ENCODE results near the gene TGDS. TPM values are rescaled to one million over a fixed set of nuclear protein-coding genes. Genes with fewer than 3 reads are reported as not detected.
"Not testable (repeated sequence)": the region's sequence is repeated elsewhere in the genome, so short reads cannot be mapped to it uniquely, and the experiment has no call there.

Gene TGDS
- total RNA-seq, 1 donor: 23.7 TPM

DNA sequence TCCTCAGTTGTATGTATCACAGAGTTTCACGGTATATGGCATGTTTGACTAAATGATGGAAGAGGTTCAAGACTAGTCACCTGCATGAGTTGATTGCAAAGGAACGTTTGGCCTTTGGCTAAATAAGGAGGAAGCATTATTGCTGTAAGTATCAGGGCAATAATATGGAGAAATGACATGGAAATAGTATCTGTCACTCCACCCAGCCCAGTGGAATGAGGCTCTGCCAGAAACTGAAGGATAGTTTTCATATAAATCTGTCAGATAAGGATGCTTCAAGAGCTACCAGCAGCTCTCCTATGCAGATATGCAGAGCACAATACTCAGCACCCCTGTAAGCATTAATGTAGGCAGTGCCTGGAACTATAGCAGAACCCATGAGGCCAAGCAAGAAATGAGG lies 60.7 kb downstream of the TGDS start:
- no peak overlapping the region for H3K4me3 ChIP-seq (ENCODE audit: low read depth, low read length)
- DNase-seq (ENCODE audit: low read depth): no peak
- TF ChIP-seq, protein P1, sequence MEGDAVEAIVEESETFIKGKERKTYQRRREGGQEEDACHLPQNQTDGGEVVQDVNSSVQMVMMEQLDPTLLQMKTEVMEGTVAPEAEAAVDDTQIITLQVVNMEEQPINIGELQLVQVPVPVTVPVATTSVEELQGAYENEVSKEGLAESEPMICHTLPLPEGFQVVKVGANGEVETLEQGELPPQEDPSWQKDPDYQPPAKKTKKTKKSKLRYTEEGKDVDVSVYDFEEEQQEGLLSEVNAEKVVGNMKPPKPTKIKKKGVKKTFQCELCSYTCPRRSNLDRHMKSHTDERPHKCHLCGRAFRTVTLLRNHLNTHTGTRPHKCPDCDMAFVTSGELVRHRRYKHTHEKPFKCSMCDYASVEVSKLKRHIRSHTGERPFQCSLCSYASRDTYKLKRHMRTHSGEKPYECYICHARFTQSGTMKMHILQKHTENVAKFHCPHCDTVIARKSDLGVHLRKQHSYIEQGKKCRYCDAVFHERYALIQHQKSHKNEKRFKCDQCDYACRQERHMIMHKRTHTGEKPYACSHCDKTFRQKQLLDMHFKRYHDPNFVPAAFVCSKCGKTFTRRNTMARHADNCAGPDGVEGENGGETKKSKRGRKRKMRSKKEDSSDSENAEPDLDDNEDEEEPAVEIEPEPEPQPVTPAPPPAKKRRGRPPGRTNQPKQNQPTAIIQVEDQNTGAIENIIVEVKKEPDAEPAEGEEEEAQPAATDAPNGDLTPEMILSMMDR (IDR thresholded peaks at IDR 0.05; ENCODE audit: insufficient read depth, low read depth, low read length): no peak

DNA sequence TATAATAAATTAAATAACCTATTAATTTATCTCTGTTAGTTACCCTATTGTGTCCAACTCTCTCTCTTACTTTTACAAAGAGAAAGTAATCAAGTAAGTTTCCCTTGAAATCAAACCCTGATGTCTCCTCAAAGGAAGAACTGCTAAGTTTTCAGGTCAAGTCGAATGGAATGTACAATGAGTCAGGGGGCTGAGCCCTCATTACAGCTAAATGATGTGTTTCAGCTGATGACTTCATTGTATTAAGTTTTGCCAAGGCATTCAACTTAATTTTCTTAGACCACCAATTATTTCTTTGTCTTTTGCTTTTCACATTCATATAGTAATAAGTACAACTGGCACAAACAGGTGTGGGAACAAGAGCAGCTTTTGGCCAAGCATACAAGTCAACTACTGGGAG lies 61.8 kb downstream of the TGDS start:
- no peak for DNase-seq (ENCODE audit: low read depth)
- H3K4me3 ChIP-seq (ENCODE audit: low read depth, low read length): no peak overlapping the region
- TF ChIP-seq, protein P1 (IDR thresholded peaks at IDR 0.05; ENCODE audit: insufficient read depth, low read depth, low read length): no peak

DNA sequence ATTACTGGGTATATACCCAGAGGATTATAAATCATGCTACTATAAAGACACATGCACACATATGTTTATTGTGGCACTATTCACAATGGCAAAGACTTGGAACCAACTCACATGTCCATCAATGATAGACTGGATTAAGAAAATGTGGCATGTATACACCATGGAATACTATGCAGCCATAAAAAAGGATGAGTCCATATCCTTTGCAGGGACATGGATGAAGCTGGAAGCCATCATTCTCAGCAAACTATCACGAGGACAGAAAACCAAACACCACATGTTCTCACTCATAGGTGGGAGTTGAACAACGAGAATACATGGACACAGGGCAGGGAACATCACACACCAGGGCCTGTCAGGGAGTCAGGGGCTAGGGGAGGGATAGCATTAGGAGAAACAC lies 63.7 kb downstream of the TGDS start:
- not testable (repeated sequence) for DNase-seq (ENCODE audit: low read depth); H3K4me3 ChIP-seq (ENCODE audit: low read depth, low read length)

DNA sequence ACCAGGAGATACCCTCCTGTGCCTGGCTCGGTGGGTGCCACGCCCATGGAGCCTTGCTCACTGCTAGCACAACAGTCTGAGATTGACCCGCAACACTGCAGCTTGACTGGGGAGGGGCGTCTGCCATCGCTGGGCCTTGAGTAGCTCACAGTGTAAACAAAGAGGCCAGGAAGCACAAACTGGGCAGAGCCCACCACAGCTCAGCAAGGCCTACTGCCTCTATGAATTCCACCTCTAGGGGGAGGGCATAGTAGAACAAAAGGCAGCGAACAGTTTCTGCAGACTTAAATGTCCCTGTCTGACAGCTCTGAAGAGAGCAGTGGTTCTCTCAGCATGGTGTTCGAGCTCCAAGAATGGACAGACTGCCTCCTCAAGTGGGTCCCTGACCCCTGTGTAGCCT lies 69.0 kb downstream of the TGDS start:
- H3K4me3 ChIP-seq (ENCODE audit: low read depth, low read length); DNase-seq (ENCODE audit: low read depth): not testable (repeated sequence)

DNA sequence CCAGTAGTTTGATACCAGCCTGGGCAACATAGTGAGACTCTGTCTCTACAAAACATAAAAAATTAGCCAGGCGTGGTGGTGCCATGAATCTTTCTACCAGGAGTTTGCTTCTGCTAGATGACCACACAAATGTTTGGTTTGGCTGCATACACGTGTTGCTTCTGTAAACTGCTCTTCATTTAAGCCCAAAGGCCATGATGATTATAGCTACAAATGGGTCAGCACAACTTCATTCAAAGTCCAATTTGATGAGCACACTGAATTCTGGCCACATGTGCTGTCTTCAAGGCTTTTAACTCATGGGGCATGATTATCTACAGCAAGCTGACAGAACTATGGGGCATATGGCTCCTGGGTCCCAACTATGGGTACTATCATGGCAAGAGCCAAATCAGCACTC lies 70.2 kb downstream of the TGDS start:
- DNase-seq (ENCODE audit: low read depth): no peak
- TF ChIP-seq, protein P1 (IDR thresholded peaks at IDR 0.05; ENCODE audit: insufficient read depth, low read depth, low read length): no peak
- H3K4me3 ChIP-seq (ENCODE audit: low read depth, low read length): no peak overlapping the region

DNA sequence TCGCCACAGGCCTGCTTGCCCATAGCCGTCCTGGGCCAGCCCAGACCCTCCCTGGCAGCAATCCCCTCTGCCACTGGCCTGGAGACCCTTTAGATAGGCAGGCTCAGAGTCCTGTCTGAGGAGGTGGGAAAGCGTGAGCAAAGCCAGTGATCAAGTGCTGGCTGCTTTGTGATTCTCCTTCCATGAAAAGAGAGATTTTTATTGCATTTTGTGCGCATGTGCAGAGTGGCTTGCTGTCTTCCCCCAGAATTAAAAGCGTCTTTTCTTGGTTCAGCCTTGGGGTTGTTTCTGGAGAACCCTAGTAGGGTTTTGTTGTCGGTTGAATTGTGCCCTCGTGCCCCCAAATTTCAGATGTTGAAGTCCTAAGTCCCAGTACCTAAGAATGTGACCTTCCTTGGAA lies 71.5 kb downstream of the TGDS start:
- DNase-seq (ENCODE audit: low read depth): no peak
- H3K4me3 ChIP-seq (ENCODE audit: low read depth, low read length): no peak overlapping the region
- TF ChIP-seq, protein P1 (IDR thresholded peaks at IDR 0.05; ENCODE audit: insufficient read depth, low read depth, low read length): no peak

Other genes with a start within 250 kb of the TGDS start
- gene DCT, start 116.5 kb downstream of the TGDS start, total RNA-seq: not detected in 2 replicates
- gene GPR180, start 5.7 kb upstream of the TGDS start, total RNA-seq: 12.6 and 28.1 TPM in 2 replicates
- gene SOX21, start 116.4 kb upstream of the TGDS start, total RNA-seq: not detected in 2 replicates

Data from fibroblast of villous mesenchyme (primary cell).